GM19035 (cell line): ENCODE results near the gene MCRIP2.

Experiments used
- ATAC-seq: cut with Tn5 transposase; IDR thresholded peaks from one replicate; pipeline ENCODE4 v1.9.1; 2021; ENCODE audit not compliant: unreplicated experiment

MCRIP2 gene

DNA sequence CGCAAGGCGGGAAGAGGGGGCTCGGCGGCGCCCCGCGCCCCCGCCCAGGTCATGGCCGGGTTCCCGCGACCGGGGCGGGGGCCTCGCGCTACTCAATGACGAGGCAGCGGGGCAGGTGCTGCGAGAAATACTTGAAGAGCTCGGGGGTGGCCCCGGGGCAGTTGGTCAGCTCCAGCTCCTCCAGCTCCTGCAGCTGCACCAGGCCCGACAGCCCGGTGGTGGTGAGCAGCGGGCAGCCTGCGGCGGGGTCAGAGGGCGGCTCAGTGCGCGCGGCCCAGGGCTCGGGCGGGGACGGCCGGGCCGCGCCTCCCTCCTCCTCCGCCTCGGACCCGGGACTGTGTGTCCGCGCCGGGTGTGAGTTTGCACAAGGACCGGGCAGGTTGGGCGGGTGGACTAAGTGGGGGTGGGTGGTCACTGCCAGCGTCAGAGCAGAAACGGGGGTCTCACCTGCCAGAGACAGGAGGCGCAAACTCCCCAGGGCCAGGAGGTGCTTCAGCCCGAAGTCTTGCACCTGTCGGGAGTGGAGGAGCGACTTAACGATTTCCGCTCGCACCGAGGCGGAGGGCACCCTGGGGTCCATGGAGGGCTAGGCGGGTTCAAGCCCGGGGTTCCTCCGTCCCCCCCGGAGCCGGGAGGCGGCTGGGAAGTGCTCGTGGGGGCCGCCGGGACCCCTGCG, 52.7 kb downstream of the MCRIP2 start:
- ATAC-seq, result no peak

DNA sequence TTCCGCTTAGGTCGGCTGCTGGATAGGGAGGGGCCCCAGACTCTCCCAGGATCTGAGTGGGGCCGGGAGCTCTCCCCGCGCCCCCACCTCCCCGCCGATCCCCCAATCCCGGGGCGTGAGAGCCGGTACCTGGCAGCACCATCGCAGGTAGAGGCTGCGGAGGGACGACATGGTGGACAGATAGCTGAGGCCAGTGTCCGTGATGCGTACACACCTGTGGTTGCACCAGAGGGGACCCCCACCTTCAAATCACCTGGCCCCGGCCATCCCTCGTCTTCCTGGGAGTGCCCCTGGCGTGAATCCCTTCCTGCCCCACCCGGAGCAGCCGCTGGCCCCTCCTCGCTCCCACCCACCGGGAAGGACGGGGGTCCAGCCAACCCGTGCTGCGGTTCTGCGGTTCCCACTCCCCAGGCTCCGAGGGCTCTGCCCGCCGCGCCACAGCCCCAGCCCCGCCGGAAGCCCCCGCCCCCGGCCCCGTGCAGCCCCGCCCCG, 53.3 kb downstream of the MCRIP2 start:
- ATAC-seq, result no peak

- no peak for ATAC-seq
These were observed 53.9 kb downstream of the MCRIP2 start for GRCh38 chr16:695355-696089.
